ENCODE results near the gene MRPL11. TPM values are rescaled to one million over a fixed set of nuclear protein-coding genes. Genes with fewer than 3 reads are reported as not detected.
"Not testable (repeated sequence)": the region's sequence is repeated elsewhere in the genome, so short reads cannot be mapped to it uniquely, and the experiment has no call there.

MRPL11 gene
- polyA plus RNA-seq, 12 donors, result 42.2 to 62.4 (median 46.3) TPM; not detected in 1

DNA sequence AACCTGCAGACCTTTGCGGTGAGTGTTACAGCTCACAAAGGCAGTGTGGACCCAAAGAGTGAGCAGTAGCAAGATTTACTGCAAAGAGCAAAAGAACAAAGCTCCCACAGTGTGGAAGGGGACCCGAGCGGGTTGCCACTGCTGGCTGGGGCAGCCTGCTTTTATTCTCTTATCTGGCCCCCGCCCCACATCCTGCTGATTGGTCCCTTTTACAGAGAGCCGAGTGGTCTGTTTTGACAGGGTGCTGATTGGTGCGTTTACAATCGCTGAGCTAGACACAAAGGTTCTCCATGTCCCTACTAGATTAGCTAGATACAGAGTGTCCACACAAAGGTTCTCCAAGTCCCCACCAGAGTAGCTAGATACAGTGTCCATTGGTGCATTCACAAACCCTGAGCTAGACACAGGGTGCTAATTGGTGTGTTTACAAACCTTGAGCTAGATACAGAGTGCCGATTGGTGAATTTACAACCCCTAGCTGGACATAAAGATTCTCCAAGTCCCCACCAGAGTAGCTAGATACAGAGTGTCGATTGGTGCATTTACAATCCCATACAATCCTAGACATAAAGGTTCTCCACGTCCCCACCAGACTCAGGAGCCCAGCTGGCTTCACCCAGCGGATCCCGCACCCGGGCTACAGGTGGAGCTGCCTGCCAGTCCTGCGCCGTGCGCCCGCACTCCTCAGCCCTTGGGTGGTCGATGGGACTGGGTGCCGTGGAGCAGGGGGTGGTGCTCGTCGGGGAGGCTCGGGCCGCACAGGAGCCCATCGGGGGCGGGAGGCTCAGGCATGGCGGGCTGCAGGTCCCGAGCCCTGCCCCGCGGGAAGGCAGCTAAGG is 1.7 kb upstream of the MRPL11 start:
- DNase-seq, result not testable (repeated sequence)

DNA sequence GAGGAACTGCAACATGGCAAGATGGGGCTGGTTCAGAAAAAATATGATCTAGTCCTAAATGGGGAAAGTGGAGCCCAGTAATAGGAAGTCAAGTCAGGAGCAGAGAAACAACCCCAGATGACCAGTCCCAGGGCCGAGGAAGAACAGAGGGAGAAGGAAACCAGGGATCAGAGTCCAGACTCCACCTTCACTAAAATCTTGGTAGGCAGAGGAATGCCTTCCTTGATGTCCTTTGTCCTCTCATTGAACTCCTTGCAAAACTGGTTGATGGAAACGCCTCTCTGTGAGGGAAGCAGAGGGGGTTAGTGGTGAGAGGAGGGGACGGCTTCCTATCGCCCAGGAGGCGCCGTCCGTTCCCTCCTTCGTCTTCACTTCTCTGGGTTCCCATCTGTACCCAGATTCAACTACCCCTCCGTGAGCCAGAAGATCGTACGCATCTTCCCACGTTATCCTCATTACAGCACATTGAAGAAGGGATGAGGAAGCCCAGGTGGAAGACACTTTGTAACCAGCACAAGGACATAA is 607 bp downstream of the MRPL11 start:
- DNase-seq, result peak; percentile 19

DNA sequence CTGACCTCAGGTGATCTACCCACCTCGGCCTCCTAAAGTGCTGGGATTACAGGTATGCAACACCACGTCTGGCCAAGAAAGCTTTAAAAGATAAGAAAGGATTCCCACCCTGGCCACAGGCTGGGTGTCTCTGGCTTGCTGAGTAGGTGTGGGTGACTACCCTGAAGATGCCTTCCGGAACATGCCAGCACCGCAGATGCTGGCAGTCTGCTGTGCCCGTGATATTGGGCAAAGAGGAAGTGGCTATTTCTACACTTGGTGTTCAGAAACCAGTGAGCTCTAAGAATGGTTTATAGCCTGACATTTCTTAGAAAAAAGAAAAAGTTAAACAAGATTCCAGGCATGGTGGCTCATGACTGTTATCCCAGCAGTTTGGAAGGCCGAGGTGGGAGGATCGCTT is 6.1 kb downstream of the MRPL11 start:
- DNase-seq, result no peak

DNA sequence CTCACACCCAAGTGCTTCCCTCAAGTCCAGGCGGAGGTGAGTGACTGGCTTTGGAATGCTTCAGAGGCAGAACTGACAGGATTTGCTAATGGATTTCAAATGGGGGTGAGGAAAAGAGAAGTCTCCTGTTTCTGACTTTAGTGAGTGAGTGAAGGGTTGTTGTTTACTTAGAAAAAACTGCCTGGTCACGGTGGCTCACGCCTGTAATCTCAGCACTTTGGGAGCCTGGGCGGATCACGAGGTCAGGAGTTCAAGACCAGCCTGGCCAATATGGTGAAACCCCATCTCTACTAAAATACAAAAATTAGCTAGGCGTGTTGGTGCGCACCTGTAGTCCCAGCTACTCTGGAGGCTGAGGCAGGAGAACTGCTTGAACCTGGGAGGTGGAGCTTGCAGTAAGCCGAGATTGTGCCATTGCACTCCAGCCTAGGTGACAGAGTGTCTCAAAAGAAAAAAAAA is 6.7 kb downstream of the MRPL11 start:
- DNase-seq, result not testable (repeated sequence)

DNA sequence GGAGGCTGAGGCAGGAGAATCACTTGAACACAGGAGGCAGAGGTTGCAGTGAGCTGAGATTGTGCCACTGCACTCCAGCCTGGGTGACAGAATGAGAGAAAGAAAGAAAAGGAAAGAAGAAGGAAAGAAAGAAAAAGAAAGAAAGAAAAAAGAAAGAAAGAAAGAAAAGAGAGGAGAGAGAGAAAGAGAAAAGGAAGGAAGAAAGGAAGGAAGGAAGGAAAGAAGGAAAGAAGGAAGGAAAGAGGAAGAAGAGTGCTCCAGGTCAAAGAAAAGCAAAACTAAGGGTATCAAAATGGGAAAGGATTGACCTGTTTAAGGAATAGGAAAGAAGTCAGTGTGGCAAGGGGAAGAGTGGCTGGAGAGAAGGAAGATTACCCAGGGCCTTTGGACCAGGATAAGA is 7.4 kb downstream of the MRPL11 start:
- not testable (repeated sequence) for DNase-seq

DNA sequence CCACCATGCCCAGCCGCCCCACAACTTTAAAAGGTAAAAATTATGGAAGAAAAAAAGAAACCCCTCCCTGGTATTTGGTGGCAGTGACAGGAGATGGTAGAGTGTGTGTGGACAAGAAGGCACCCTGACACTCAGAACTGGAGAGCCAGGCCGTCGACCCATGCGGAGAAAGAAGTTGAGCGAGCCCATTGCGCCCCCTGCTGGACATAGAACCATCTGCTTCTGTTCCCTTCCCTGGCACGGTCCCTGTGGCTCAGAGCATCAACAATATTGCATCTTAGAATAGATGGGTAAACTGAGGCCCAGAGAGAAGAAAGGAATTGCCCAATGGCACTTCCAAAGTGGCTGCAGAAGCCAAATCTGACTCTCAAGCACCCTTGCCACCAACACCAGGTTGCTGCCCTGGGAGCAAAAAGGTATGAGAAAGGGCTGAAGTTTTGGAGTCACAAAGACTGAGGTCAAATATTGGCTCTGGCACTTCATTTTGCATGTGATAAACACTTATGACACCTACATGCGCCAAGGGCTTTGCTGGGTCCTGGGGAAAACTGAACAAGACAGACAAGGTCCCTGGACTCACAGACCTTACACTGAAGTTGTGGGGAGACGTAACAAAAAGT is 8.6 kb downstream of the MRPL11 start:
- peak; percentile 54 for DNase-seq

DNA sequence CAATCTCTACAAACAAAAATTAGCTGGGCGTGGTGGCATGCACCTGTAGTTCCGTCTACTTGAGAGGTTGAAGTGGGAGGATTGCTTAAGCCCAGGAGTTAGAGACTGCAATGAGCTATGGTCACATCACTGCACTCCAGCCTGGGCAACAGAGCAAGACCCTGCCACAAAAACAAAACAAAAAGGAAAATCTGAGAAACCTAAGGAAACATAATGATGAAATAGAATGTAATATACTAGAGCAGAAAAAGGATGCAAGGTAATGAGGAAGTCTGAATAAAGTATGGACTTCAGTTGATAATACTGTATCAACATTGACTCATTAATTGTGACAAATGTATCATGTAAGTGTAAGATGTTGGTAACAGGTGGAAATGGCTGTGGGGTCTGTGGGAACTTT is 9.7 kb downstream of the MRPL11 start:
- no peak for DNase-seq

DNA sequence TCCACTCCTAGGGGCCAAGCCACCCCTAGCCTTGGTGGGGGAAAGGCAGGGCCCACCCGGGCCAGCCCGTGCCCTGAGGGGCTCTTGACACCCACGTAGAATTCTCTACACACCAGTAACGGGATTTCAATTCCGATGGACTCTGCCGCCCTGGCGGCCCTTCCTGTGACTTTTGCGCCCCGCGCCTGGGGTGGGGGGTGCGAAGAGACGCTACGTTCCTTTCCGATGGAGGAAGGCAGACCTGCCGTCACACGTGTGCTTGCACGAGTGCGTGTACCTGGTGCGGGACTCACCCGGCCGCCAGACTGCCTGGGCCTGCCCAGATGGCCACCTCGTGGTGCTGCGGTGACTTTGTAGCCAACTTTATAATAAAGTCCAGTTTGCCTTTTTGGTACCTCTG is 12.3 kb downstream of the MRPL11 start:
- DNase-seq, result no peak

DNA sequence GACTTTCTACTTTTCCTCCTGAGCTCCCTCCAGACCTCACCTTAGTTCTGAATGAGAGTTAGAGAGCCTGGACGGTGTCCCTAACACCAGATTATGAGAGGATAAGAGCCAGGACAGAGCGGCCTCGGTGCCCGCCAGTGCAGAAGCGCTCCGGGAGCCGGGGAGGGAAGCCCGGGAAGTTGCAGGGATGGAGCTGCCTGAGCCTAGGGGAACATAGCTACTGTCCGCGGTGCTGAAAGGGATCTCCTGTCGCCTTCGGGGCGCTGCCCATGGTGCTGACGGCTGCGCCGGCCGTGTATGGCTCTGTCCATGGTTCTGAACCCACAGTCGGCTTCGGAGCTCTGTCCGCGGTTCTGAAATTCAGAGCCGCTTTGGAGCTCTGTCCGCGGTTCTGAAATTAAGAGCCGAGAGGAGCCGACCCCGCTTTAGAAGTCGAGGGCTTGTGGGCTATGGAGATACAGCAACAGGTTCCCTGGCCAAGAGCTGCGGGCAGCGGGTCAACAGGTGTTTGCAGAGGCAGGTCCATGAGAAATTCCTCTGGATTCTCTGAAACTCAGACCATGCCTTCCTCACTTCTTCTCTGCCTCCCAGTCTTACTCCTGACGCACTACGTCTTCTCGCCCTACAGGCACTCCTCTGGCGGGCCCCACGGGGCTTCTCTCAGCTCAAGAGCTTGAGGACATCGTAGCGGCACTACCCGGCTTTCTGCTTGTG is 17.0 kb downstream of the MRPL11 start:
- peak; percentile 94 for DNase-seq

DNA sequence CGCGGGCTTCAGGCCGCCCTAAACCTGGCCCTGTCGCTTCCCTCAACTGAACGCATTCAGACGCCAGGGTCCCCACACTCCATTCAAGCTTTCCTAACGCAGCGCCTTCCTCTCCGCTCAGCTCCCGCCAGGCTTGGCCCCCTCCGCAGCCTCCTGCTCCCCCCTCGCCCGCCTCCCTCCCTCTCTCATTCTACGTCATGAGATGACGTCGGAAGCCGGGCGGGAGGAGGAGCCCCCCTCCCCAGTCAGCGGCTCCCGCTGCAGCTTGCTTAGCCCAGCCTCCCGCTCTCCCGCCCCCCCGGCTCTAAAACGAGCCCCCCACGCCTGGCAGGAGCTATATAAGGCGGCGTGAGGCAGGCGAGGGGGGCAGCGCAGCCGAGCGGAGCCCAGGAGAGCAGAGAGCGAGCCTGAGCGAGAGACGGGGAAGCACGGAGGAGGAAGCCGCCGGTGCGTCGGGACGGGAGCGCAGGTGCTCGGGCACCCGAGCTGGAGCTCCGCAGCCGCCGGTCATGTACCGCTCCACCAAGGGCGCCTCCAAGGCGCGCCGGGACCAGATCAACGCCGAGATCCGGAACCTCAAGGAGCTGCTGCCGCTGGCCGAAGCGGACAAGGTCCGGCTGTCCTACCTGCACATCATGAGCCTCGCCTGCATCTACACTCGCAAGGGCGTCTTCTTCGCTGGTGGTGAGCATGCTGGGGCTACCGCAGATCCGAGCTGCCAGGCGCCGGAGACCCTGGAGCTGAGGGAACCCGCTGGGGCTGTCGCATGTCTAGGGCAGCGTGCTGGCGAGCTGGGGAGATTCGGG is 17.8 kb downstream of the MRPL11 start, which contains the start of gene NPAS4:
NPAS4 (plus strand) TSS at position 365 of the 806 bp plus-strand sequence; CDS start at position 510, 145 bp downstream.
- no peak for DNase-seq

DNA sequence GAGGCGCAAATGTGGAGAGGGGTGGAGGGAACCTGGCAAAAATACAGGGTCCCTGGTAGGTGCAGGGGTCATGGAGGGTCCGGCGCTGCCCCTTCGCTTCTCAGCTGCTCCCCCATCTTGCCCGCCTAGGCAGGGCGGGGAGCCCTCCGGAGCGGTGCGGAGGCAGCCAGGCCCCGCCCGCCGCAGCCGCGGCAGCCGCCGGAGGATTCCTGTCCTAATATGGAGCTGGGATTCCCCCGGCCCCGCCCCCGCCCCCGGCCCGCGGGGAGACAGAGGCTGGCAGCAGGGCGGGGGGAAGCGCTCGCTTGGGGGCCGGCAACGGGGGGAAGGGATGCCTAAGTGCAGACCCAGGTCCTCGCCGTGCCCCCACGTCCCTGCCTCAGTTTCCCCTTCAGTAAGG is 18.8 kb downstream of the MRPL11 start:
- DNase-seq, result no peak

DNA sequence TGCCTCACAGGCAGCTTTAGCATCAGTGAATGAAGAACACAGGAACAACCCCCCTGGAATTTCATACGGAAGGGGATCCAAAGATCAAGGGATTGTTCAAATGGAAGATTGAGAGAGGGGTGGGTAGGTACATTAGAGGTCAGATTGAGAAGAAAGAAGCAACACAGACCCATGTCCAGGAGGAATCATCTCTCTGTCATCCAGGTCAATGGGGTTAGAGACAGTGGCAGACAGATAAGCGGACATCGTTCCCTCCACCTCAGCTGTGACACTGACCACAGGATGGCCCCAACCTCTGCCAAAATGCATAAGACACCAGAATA is 19.7 kb downstream of the MRPL11 start:
- DNase-seq, result no peak

DNA sequence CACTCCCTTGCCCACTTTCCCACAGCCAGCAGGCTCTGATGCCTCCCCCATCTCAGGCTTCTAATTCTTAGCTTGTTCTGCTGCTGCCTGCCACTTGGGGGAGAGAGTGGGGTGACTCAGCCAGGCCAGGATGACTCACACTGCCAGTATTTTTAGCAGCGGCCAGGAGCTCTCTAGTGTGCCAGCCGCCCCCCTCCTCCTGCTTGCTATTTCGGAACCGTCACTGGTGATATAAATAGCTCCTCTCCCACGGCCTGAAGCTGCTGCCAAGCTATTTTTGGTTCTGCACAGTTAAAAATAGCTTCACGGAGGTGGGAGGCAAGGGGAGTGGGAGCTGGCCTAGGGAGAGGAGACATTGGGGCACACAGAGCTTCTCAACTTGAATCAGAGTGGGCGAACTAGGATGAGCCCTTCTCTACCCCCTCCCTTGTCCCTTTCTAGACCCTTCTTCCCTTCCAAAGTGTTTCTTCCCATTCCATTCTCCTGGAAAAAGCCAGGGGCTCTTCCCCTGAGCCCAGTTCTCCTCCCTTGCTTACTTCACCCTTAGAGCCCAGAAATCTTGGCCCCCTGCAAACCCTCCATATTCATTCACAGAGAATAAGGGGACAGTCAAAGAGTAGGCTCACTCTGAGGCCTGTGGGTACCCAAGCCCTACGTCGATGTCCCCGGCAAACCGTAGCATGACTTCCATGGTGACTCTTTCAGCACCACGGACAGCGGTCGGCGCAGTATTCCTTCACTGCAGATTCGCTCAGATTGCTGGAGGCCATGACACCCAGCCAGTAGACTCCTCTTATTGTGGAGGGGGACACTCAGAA is 20.3 kb downstream of the MRPL11 start:
- DNase-seq, result peak; percentile 71

DNA sequence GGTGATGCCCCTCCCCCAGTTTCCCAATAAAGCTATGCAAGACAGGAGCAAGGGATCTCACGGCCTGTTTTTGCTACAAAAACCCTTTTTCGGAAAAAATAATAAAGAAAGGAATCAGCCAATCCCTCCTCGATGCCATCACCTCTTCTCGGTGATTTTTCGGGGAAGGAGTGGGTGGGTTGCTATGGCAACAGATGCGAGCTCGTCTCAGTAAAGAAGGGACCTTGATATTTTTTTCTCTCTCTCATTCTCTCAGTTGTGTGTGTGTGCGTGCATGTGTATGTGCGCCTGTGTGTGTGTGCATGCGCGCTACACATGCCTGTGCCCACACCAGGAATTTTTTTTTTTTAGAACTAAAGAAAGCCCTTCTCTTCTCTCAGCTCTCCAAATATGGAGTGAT is 21.6 kb downstream of the MRPL11 start:
- DNase-seq, result no peak

DNA sequence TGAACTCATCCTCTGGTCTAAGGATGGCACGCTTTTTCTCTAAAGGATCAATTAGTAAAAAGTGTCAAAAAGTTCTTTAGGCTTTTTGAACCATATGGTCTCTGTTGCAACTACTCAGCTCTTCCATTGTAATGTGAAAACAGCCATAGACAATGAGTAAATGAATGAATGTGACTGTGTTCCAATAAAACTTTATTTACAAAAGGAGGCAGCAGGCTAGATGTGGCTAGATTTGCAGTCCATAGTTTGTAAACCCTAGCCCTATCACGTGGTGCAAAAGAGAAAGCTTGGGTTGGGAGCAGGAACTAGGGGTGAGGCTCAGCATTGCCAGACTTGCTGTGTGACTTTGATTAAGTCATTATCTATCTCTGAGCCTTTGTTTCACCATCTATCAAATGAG is 23.2 kb downstream of the MRPL11 start:
- no peak for DNase-seq

DNA sequence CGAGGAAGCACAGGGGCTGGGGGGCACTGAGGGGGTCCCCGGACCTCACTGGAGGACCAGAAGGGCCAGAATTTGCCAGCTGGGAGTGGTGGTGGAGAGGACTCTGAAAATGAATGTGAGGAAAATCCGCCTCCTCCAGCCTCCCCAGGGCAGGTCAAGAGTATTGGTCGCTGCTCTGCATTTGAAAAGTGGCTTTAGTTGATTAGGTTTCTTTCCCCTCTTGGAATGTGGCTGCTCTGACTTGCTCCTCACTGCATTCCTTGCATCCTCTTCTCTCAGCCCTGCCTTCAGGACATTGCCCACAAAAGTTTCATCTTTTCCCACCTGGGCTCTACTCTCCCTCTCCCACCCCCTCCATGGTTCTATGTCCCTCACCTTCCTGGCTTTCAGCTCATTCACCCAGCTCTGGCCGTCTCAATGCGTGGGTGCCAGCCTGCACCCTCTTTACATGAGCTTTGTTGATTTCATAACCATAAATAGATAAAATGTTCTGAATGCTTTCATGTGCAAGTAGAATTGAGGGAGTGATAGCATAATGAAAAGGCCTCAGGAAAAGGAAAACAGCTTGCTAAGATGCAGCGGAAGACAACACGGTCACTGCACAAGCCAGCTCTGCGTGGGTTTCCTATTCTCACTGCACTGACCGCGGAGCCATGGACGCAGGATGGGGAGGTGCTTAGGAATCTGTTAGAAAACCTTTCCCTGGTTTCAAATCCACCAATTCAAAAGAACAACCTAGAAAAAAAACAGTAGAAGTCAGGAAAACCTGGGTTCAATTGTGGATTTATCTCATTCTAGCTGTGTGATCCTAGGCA is 24.3 kb downstream of the MRPL11 start:
- no peak for DNase-seq

DNA sequence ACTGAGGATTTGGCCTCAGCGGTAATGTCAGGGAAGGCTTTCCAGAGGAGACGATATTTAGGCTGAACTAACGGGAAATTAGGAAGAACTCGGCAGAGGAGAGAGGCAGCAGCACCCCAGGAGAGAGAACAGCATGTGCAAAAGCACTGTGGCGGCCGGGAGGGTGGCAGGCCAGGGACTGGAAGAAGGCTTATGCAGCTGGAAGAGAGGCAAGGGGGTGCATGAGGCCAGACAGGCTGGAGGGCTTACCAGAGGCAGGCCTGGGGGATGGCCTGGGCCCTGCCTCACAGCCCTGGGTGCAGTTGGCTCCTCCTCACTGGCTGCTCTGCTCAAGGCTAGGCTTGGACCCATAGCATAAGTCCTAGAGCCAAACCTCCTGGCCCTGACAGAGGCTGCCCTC is 25.5 kb downstream of the MRPL11 start:
- no peak for DNase-seq

DNA sequence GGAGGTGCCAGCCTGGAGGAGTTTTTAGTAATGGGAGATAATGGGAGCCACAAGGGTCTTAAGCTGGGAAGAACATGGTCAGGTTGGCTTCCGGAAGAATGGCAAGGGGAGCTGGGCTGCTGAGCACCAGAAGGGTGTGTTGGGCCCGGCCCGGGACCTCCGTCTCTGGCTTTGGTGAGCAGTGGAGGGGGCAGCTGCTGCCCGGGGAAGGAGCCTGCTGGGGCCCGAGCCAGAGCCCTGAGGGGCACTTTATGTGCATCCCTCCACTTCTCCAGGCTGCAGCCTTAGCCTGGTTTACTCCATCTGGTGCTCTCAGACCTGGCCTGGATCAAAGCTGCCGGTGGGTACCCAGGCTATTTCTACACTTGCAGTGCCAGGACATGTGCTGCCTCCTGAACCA is 26.5 kb downstream of the MRPL11 start:
- no peak for DNase-seq

DNA sequence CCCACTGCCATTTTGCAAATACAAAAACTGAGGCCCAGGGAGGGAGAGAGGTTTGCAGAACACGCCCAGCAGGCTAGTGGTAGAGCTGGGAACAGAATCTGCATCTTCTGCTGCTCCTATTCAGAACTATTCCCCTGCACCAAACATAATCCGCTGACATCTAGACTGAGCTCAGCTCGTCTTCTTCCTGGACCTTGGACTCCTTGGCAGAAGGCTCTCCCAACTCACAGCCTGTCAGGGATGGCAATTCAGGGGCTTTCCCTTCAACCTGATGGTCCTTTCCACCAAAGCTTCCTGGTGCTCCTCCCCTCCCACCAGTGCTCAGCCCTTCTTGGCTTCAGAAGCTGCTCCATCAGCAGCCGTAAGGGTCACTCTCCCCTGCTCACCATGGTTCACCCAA is 27.3 kb downstream of the MRPL11 start:
- DNase-seq, result no peak

DNA sequence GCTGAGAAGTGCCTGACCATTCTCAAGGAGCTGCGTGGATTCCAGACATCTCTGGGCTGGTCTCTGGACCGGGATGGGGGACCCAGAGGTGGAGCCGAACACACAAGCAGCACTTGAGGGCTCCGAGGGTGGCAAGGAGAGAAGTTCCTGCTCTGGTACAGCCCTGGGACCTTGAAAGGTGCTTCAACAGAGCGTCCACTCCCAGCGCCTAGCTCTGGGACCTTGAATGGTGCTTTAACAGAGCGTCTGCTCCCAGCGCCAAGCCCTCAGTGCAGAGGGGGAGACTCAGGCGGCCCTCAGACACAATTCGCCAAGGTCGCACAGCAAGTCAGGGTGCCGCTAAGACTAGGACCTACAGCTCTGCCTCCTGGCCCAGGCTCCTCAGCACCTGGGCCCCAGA is 28.5 kb downstream of the MRPL11 start:
- DNase-seq, result no peak

Measured in muscle of arm (tissue), 12 donors.